GM18907 (cell line): ENCODE measurements around the gene PATL2.
"Not testable (repeated sequence)": the region's sequence is repeated elsewhere in the genome, so short reads cannot be mapped to it uniquely, and the experiment has no call there.

ENCODE experiments used
- ATAC-seq: cut with Tn5 transposase; IDR thresholded peaks from one replicate; pipeline ENCODE4 v1.9.1; 2021; ENCODE audit warnings: mild to moderate bottlenecking, moderate library complexity; ENCODE audit not compliant: unreplicated experiment

PATL2 gene

DNA sequence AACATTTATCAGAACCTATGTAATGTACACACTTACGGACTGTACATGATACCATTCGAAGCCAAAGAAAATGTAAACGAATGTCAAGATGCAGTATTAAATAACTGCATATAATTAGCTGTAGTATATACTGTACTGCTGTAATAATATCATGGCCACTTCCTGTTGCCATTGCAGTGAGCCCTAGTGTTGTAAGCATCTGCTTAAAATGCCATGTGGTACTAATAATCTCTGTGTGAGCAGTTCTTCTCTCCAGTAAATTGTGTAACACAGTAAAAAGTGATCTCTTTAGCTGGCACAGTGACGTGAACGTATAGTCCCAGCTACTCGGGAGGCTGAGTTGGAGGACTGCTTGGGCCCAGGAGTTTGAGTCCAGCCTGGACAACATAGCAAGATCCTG, 56.3 kb downstream of the PATL2 start:
- ATAC-seq, result no peak

DNA sequence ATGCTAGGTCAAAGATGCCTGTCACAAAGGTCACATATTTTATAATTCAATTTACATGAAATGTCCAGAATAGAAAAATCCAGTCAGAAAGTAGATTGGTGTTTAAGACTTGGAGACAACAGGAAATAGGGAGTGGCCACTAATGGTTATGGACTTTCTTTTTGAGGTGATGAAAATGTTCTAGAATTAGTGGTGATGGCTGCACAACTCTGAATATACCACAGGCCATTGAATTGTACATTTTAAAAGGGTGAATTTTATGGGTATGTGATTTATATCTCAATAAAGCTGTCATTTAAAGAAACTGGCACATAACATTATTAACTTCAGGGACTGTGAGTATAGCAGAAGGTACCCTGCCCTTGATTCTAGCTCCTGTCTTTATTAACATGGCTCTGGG, 63.5 kb downstream of the PATL2 start:
- ATAC-seq, result no peak

DNA sequence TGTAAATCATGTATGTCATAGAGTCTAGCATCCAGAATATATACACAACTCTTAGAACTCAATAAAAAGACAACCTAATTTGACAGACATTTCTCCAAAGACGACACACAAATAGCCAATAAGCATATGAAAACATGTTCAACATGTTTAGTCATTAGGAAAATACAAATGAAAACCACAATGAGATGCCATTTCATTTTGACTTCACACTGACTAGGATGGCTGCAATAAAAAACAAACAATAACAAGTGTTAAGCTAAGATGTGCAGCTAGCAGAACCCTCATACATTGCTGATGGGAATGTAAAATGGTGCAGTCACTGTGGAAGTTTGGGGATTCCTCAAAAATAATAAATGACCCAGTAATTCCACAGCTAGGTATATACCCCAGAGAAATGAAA, 64.1 kb downstream of the PATL2 start:
- ATAC-seq, result no peak

- no peak for ATAC-seq
Observed at GRCh38 chr15:44646460-44646859, 64.7 kb downstream of the PATL2 start.

DNA sequence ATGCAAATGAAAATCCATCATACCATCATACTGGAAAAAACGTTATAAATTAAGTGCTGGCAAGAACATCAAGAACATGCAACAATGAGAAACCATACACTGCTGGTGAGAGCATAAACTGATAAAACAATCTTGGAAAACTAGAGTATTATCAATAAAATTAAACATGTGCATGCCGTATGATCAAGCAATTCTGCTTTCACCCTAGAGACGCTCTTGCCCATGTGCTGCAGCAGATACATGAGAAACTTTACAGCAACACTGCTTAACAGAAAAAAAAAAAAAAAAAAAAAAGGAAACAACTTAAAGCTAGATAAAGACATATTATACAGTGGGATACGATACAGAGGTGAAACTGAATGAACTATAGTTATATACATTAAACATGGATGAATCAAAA, 69.5 kb downstream of the PATL2 start:
- no peak for ATAC-seq

DNA sequence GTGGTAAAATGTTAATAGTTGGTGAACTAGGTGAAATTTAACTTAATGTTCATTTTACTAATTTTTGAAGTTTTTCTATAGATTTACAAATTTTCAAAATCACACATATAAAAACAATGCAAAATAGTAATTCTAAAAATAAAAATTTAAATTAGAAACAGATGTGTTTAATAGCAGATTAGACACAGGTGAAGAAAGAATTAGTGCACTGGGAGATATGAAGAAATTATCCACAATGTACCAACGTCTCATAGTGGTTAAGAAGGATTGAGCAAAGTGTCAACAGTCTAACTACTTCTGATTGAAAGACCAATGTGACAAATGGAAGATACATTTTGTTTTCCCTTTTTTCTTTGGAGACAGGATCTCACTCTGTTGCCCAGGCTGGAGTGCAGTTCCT, 74.1 kb downstream of the PATL2 start:
- no peak for ATAC-seq

DNA sequence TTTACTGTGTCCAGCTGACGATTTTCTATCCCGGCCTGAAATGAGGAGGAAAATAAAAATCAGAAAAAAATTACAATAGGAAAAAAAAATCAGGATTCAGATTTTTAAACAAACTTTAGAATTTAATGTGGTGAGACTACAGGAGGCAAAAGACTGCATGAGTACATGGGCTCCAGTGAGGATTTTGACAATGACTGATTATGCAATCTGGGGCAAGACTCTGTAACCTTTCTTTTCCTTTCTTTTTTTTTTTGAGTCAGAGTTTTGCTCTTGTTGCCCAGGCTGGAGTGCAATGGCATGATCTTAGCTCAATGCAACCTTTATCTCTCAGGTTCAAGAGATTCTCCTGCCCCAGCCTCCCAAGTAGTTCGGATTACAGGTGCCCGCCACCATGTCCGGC, 77.5 kb downstream of the PATL2 start:
- no peak for ATAC-seq

- not testable (repeated sequence) for ATAC-seq
Observed at GRCh38 chr15:44625286-44625685, 85.8 kb downstream of the PATL2 start.

DNA sequence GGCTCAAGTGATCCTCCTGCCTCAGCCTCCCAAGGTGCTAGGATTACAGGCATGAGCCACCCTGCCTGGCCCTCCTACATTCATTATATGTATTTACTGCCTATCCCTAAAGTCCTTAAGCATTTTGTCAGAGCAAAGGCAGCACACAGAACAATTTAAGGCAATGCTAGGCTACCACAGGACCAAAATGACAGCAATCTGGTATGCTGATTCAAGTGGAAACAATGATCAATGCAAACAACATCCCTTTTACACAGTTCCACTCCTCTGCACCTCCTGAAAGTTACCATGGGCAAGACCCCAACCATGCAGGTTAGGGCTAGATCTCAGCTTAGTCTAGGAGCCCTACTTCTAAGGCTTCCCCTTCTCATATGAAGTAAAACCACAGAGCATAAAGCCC, 87.9 kb downstream of the PATL2 start:
- ATAC-seq, result no peak

- ATAC-seq, result no peak
Observed at GRCh38 chr15:44620081-44620480, 91.0 kb downstream of the PATL2 start.

- ATAC-seq, result no peak
Observed at GRCh38 chr15:44616974-44617373, 94.1 kb downstream of the PATL2 start.
